EH (cell line): ENCODE results near the gene ABCC1.
"Not testable (repeated sequence)": the region's sequence is repeated elsewhere in the genome, so short reads cannot be mapped to it uniquely, and the experiment has no call there.

ENCODE experiments used
- DNase-seq: peaks from one replicate; pipeline ENCODE4 v3.0.0-alpha.2; 2015; ENCODE audit warnings: low read depth

The ABCC1 gene

GRCh38 chr16:15949210-15950160 lies at the start of gene ABCC1:
Gene ABCC1, plus strand, starts transcription at chr16:15949616. Its CDS starts 136 bp downstream, at chr16:15949752.
- peak; percentile 52 for DNase-seq

GRCh38 chr16:15900357-15900756 lies 49.1 kb upstream of the ABCC1 start:
- no peak for DNase-seq

- no peak for DNase-seq
These were observed 48.4 kb upstream of the ABCC1 start for GRCh38 chr16:15900901-15901500.

GRCh38 chr16:15903960-15904359 lies 45.5 kb upstream of the ABCC1 start:
- DNase-seq: no peak

- DNase-seq: no peak
These were observed 43.0 kb upstream of the ABCC1 start for GRCh38 chr16:15906439-15906838.

GRCh38 chr16:15907863-15908478 lies 41.4 kb upstream of the ABCC1 start:
- DNase-seq: peak; percentile 46

GRCh38 chr16:15911198-15911597 lies 38.2 kb upstream of the ABCC1 start:
- DNase-seq: no peak

- DNase-seq: no peak
These were observed 36.2 kb upstream of the ABCC1 start for GRCh38 chr16:15913046-15913698.

GRCh38 chr16:15915555-15916081 lies 33.8 kb upstream of the ABCC1 start:
- DNase-seq: no peak

GRCh38 chr16:15916323-15916722 lies 33.1 kb upstream of the ABCC1 start:
- no peak for DNase-seq

GRCh38 chr16:15918314-15918713 lies 31.1 kb upstream of the ABCC1 start:
- DNase-seq: not testable (repeated sequence)

GRCh38 chr16:15919331-15919730 lies 30.1 kb upstream of the ABCC1 start:
- DNase-seq: peak; percentile 35

- DNase-seq: no peak
These were observed 24.4 kb upstream of the ABCC1 start for GRCh38 chr16:15924996-15925395.

- DNase-seq: no peak
These were observed 23.8 kb upstream of the ABCC1 start for GRCh38 chr16:15925631-15926030.

GRCh38 chr16:15928261-15929104 lies 20.9 kb upstream of the ABCC1 start:
- no peak for DNase-seq

GRCh38 chr16:15932939-15933338 lies 16.5 kb upstream of the ABCC1 start:
- DNase-seq: peak; percentile 14

GRCh38 chr16:15933781-15934180 lies 15.6 kb upstream of the ABCC1 start:
- DNase-seq: no peak

GRCh38 chr16:15934991-15935390 lies 14.4 kb upstream of the ABCC1 start:
- DNase-seq: no peak

GRCh38 chr16:15936809-15937208 lies 12.6 kb upstream of the ABCC1 start:
- DNase-seq: not testable (repeated sequence)

- DNase-seq: peak; percentile 22
These were observed 6.3 kb upstream of the ABCC1 start for GRCh38 chr16:15942931-15943690.
